ENCODE data around the gene PACRG. TPM values are rescaled to one million over a fixed set of nuclear protein-coding genes. Genes with fewer than 3 reads are reported as not detected.

The PACRG gene
- polyA plus RNA-seq, 3 donors: 14.2 to 16.6 (median 16.4) TPM

GRCh38 chr6:163354761-163355425 is 627.1 kb downstream of the PACRG start:
- DNase-seq (ENCODE audit: extremely low read depth in 1 of 11, low read depth in 9 of 11, low spot score in 4 of 11): no peak

- no peak for DNase-seq (ENCODE audit: extremely low read depth in 1 of 11, low read depth in 9 of 11, low spot score in 4 of 11)
These were observed 627.7 kb downstream of the PACRG start for GRCh38 chr6:163355426-163355991.

- no peak for DNase-seq (ENCODE audit: extremely low read depth in 1 of 11, low read depth in 9 of 11, low spot score in 4 of 11)
These were observed 628.5 kb downstream of the PACRG start for GRCh38 chr6:163356324-163356723.

- DNase-seq (ENCODE audit: extremely low read depth in 1 of 11, low read depth in 9 of 11, low spot score in 4 of 11): no peak
These were observed 629.0 kb downstream of the PACRG start for GRCh38 chr6:163356743-163357142.

GRCh38 chr6:163364641-163365040 is 636.9 kb downstream of the PACRG start:
- no peak for DNase-seq (ENCODE audit: extremely low read depth in 1 of 11, low read depth in 9 of 11, low spot score in 4 of 11)

Other genes starting within 250 kb of the PACRG start
- gene PRKN, start 208 bp upstream of the PACRG start, polyA plus RNA-seq (ENCODE audit: insufficient read length in 3 of 3): 10 to 100 TPM in 2 of 3 donors, 1 to 10 TPM in 1; 8.1 to 15.1 (median 11.4) TPM

Measured in renal cortex interstitium (tissue), 11 donors.